ENCODE measurements around the gene ENDOV.

ENDOV gene

GRCh38 chr17:80461528-80462160, 46.7 kb downstream of the ENDOV start:
- Histone ChIP-seq H2AFZ (ENCODE audit: low read depth, low read length) (no peak overlapping the region), H3K79me2 (ENCODE audit: insufficient read depth, low read length) (no peaks in the 10 kb centered on the region), H3K4me1 (ENCODE audit: insufficient read depth, low read length) (no peaks in the 10 kb centered on the region), H3K9ac (ENCODE audit: low read depth, low read length) (no peak overlapping the region), H3K9me3 (ENCODE audit: insufficient read depth, low read length, severe bottlenecking) (no peaks in the 10 kb centered on the region), H4K20me1 (ENCODE audit: insufficient read depth, low read length) (no peaks in the 10 kb centered on the region), H3K4me2 (ENCODE audit: insufficient read depth, low read length) (no peak overlapping the region), H3K27ac (ENCODE audit: low read length) (no peak overlapping the region), H3K36me3 (ENCODE audit: insufficient read depth, low read length) (no peaks in the 10 kb centered on the region), H3K27me3 (ENCODE audit: insufficient read depth, low read length, poor library complexity) (no peaks in the 10 kb centered on the region), H3K4me3 (ENCODE audit: low read depth in 1 of 2, low read length in 2 of 2) (no peak overlapping the region)
- TF ChIP-seq EZH2 (IDR thresholded peaks at IDR 0.05; ENCODE audit: borderline replicate concordance, low read depth, low read length, severe bottlenecking): no peak
- TF ChIP-seq, protein P1, sequence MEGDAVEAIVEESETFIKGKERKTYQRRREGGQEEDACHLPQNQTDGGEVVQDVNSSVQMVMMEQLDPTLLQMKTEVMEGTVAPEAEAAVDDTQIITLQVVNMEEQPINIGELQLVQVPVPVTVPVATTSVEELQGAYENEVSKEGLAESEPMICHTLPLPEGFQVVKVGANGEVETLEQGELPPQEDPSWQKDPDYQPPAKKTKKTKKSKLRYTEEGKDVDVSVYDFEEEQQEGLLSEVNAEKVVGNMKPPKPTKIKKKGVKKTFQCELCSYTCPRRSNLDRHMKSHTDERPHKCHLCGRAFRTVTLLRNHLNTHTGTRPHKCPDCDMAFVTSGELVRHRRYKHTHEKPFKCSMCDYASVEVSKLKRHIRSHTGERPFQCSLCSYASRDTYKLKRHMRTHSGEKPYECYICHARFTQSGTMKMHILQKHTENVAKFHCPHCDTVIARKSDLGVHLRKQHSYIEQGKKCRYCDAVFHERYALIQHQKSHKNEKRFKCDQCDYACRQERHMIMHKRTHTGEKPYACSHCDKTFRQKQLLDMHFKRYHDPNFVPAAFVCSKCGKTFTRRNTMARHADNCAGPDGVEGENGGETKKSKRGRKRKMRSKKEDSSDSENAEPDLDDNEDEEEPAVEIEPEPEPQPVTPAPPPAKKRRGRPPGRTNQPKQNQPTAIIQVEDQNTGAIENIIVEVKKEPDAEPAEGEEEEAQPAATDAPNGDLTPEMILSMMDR (IDR thresholded peaks at IDR 0.05; ENCODE audit: borderline replicate concordance, extremely low read depth, low read length, poor library complexity, severe bottlenecking): no peak
- DNase-seq (no peak), ATAC-seq (ENCODE audit: insufficient read depth, low read depth) (no peak)

DNA sequence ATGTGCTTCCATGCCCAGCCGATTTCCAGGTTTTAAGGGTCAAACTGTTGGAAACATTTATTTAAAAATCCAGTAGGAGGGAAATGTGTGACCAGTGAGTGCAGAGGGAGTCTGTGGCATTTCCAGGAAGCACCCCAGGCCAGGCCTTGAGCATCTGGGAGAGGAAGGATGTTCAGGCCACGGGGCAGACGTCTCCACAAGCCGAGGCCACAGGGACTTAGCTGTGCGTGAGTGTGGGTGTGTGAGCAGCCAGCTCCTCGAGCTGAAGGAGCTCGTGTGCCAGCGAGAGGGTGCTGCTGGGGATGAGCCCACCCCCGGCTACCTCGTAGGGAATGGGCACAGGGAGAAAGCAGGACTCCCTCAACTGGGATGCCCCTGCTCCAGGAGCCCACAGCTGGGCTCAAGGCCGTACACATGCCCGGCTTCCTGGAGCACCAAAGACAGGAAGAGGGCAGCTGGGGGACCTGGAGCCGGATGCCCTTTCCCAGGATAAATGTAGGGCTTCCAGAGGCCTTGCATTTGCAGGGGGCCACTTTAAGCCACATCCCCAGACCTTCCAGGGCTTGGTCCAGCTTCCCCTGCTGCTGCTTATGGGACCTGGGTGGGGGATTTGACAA, 48.9 kb downstream of the ENDOV start:
- ATAC-seq (ENCODE audit: insufficient read depth, low read depth) (no peak), DNase-seq (no peak)
- H3K27me3 ChIP-seq (ENCODE audit: insufficient read depth, low read length, poor library complexity): no peaks in the 10 kb centered on the region

GRCh38 chr17:80464486-80464885, 49.5 kb downstream of the ENDOV start:
- H3K4me3 ChIP-seq (ENCODE audit: low read depth in 1 of 2, low read length in 2 of 2): no peak overlapping the region
- ATAC-seq (ENCODE audit: insufficient read depth, low read depth) (no peak), DNase-seq (no peak)
- H3K9ac ChIP-seq (ENCODE audit: low read depth, low read length): no peak overlapping the region
- H3K27ac ChIP-seq (ENCODE audit: low read length): no peak overlapping the region
- no peak overlapping the region for H2AFZ ChIP-seq (ENCODE audit: low read depth, low read length)
- TF ChIP-seq, protein P1 (IDR thresholded peaks at IDR 0.05; ENCODE audit: borderline replicate concordance, extremely low read depth, low read length, poor library complexity, severe bottlenecking): no peak
- TF ChIP-seq EZH2 (IDR thresholded peaks at IDR 0.05; ENCODE audit: borderline replicate concordance, low read depth, low read length, severe bottlenecking): no peak
- no peaks in the 10 kb centered on the region for H3K27me3 ChIP-seq (ENCODE audit: insufficient read depth, low read length, poor library complexity)
- H3K4me2 ChIP-seq (ENCODE audit: insufficient read depth, low read length): no peak overlapping the region
- no peaks in the 10 kb centered on the region for H3K79me2 ChIP-seq (ENCODE audit: insufficient read depth, low read length)
- no peaks in the 10 kb centered on the region for H3K4me1 ChIP-seq (ENCODE audit: insufficient read depth, low read length)
- no peaks in the 10 kb centered on the region for H3K9me3 ChIP-seq (ENCODE audit: insufficient read depth, low read length, severe bottlenecking)
- H3K36me3 ChIP-seq (ENCODE audit: insufficient read depth, low read length): no peaks in the 10 kb centered on the region
- no peaks in the 10 kb centered on the region for H4K20me1 ChIP-seq (ENCODE audit: insufficient read depth, low read length)

More for the DNA sequence above, 48.9 kb downstream of the ENDOV start:
- Histone ChIP-seq H3K36me3 (ENCODE audit: insufficient read depth, low read length) (no peaks in the 10 kb centered on the region), H4K20me1 (ENCODE audit: insufficient read depth, low read length) (no peaks in the 10 kb centered on the region), H3K9me3 (ENCODE audit: insufficient read depth, low read length, severe bottlenecking) (no peaks in the 10 kb centered on the region), H3K4me2 (ENCODE audit: insufficient read depth, low read length) (no peak overlapping the region), H3K79me2 (ENCODE audit: insufficient read depth, low read length) (no peaks in the 10 kb centered on the region), H3K4me1 (ENCODE audit: insufficient read depth, low read length) (no peaks in the 10 kb centered on the region), H3K4me3 (ENCODE audit: low read depth in 1 of 2, low read length in 2 of 2) (no peak overlapping the region), H2AFZ (ENCODE audit: low read depth, low read length) (no peak overlapping the region), H3K27ac (ENCODE audit: low read length) (no peak overlapping the region), H3K9ac (ENCODE audit: low read depth, low read length) (no peak overlapping the region)
- TF ChIP-seq, protein P1 (IDR thresholded peaks at IDR 0.05; ENCODE audit: borderline replicate concordance, extremely low read depth, low read length, poor library complexity, severe bottlenecking): no peak
- TF ChIP-seq EZH2 (IDR thresholded peaks at IDR 0.05; ENCODE audit: borderline replicate concordance, low read depth, low read length, severe bottlenecking): no peak

Data from DND-41 (cell line).